H1 (cell line): ENCODE data around the gene SLC38A8. TPM values are rescaled to one million over a fixed set of nuclear protein-coding genes. Genes with fewer than 3 reads are reported as not detected.
A peak's percentile ranks its signal among the peaks of the same experiment; 100 is the strongest.

ENCODE experiments used
- CTCF ChIA-PET: fragments of 300-600 bp; sonication (Branson Sonifier 250); formaldehyde crosslinking; loops from one replicate; lab custom pipeline; 2021; ENCODE audit not compliant: partially characterized antibody; lab: Charles Lee
- POLR2A ChIA-PET: fragments of 300-600 bp; sonication (Branson Sonifier 250); formaldehyde crosslinking; loops from one replicate; lab custom pipeline; 2021; ENCODE audit warnings: inconsistent platforms; ENCODE audit not compliant: partially characterized antibody; lab: Charles Lee
- DNase-seq, 2 experiments: peaks; one replicate each; pipeline versions ENCODE4 v3.0.0 to v3.0.0-alpha.2; 2010 to 2022; ENCODE audit warnings: low spot score in 2 of 2, low read depth in 1 of 2, mixed read lengths in 1 of 2
- FAIRE-seq: peaks from 2 replicates; lab custom pipeline; 2011; peaks lifted over from hg19 to GRCh38; lab: Jason Lieb, UNC
- H2AFZ ChIP-seq: 2 replicates; pipeline ENCODE4 v1.8.1; 2012; ENCODE audit warnings: low read length, inconsistent platforms
- H2AK5ac ChIP-seq: 2 replicates; pipeline ENCODE4 v1.6.1; 2013; ENCODE audit warnings: low read depth, low read length
- H2BK120ac ChIP-seq: replicated peaks from 2 replicates; pipeline ENCODE3; 2013; ENCODE audit warnings: low read depth, low read length, inconsistent platforms
- H2BK12ac ChIP-seq: 2 replicates; pipeline ENCODE4 v1.6.1; 2013; ENCODE audit warnings: low read depth, low read length
- H2BK15ac ChIP-seq: 2 replicates; pipeline ENCODE4 v1.6.1; 2013; ENCODE audit warnings: low read length
- H2BK20ac ChIP-seq: 2 replicates; pipeline ENCODE4 v1.6.1; 2013; ENCODE audit warnings: low read length
- H2BK5ac ChIP-seq: 2 replicates; pipeline ENCODE4 v1.6.1; 2013; ENCODE audit warnings: low read depth, low read length
- H3K14ac ChIP-seq: 2 replicates; pipeline ENCODE4 v1.6.1; 2013; ENCODE audit warnings: inconsistent platforms; ENCODE audit not compliant: insufficient read length
- H3K18ac ChIP-seq: 2 replicates; pipeline ENCODE4 v1.6.1; 2013; ENCODE audit warnings: low read length; ENCODE audit errors: extremely low read depth
- H3K23ac ChIP-seq: 2 replicates; pipeline ENCODE4 v1.6.1; 2013; ENCODE audit warnings: inconsistent platforms; ENCODE audit not compliant: insufficient read length
- H3K23me2 ChIP-seq: 2 replicates; pipeline ENCODE4 v1.6.1; 2013; ENCODE audit warnings: low read depth, low read length
- H3K27ac ChIP-seq: 2 replicates; pipeline ENCODE4 v1.6.1; 2011; ENCODE audit warnings: low read depth, low read length, inconsistent platforms
- H3K27me3 ChIP-seq, 4 experiments: replicated peaks in 1 of 4; 1 replicate in 1 of 4; 2 replicates in 3 of 4; pipeline versions ENCODE4 v1.6.1 to v1.8.1; 2011 to 2013; ENCODE audit warnings: low read length in 3 of 4, mild to moderate bottlenecking in 3 of 4, inconsistent platforms in 2 of 4, mixed read lengths in 2 of 4, moderate library complexity in 1 of 4; ENCODE audit not compliant: control insufficient read depth in 3 of 4, insufficient read depth in 3 of 4; ENCODE audit errors: extremely low read depth in 1 of 4
- H3K36me3 ChIP-seq, 4 experiments: 2 replicates each; pipeline versions ENCODE4 v1.6.1 to v1.8.1; 2011 to 2013; ENCODE audit warnings: mild to moderate bottlenecking in 4 of 4, low read length in 3 of 4, moderate library complexity in 2 of 4, control low read depth in 1 of 4, inconsistent platforms in 1 of 4; ENCODE audit not compliant: insufficient read depth in 4 of 4, control insufficient read depth in 2 of 4
- H3K4ac ChIP-seq: replicated peaks from 2 replicates; pipeline ENCODE3; 2013; ENCODE audit warnings: low read length, low read depth, mixed read lengths, inconsistent platforms; ENCODE audit not compliant: insufficient read length
- H3K4me1 ChIP-seq, 4 experiments: replicated peaks in 1 of 4; 1 replicate in 1 of 4; 2 replicates in 3 of 4; pipeline versions ENCODE4 v1.6.1 to v1.8.1; 2011 to 2013; ENCODE audit warnings: low read length in 3 of 4, inconsistent platforms in 2 of 4, mixed read lengths in 1 of 4; ENCODE audit not compliant: insufficient read depth in 4 of 4, control insufficient read depth in 3 of 4
- H3K4me2 ChIP-seq, 2 experiments: 2 replicates each; pipeline versions ENCODE4 v1.6.1 to v1.8.1; 2011 to 2013; ENCODE audit warnings: low read depth in 2 of 2, low read length in 2 of 2, control low read depth in 1 of 2, inconsistent platforms in 1 of 2, mild to moderate bottlenecking in 1 of 2; ENCODE audit not compliant: insufficient read depth in 1 of 2
- H3K4me3 ChIP-seq, 4 experiments: fragments of 200-600, 300-600 bp in 1 of 4; sonication (generic), shearing (Covaris generic), sonication (Bioruptor Twin) in 1 of 4; 2 replicates each; pipeline versions ENCODE4 v1.5.1 to v1.8.1; 2011 to 2016; ENCODE audit warnings: low read length in 4 of 4, low read depth in 3 of 4, control low read depth in 2 of 4, inconsistent platforms in 2 of 4, mild to moderate bottlenecking in 2 of 4, mixed read lengths in 1 of 4, moderate library complexity in 1 of 4; ENCODE audit not compliant: insufficient read depth in 2 of 4; ENCODE audit errors: extremely low read depth in 1 of 4
- H3K56ac ChIP-seq: replicated peaks from 2 replicates; pipeline ENCODE3; 2013; ENCODE audit warnings: low read depth, mild to moderate bottlenecking, mixed read lengths, low read length, inconsistent platforms; ENCODE audit not compliant: insufficient read length
- H3K79me1 ChIP-seq: 2 replicates; pipeline ENCODE4 v1.6.1; 2013; ENCODE audit warnings: low read depth, low read length, control low read depth
- H3K79me2 ChIP-seq, 2 experiments: 2 replicates each; pipeline versions ENCODE4 v1.6.1 to v1.8.1; 2012 to 2013; ENCODE audit warnings: low read length in 2 of 2, mild to moderate bottlenecking in 2 of 2, inconsistent platforms in 1 of 2; ENCODE audit not compliant: insufficient read depth in 2 of 2, control insufficient read depth in 1 of 2
- H3K9ac ChIP-seq, 4 experiments: replicated peaks in 1 of 4; 1 replicate in 1 of 4; 2 replicates in 3 of 4; pipeline versions ENCODE4 v1.6.1 to v1.8.1; 2011 to 2013; ENCODE audit warnings: low read depth in 3 of 4, low read length in 3 of 4, control low read depth in 2 of 4, mild to moderate bottlenecking in 2 of 4, moderate library complexity in 2 of 4, inconsistent platforms in 1 of 4; ENCODE audit errors: extremely low read depth in 1 of 4
- H3K9me3 ChIP-seq, 2 experiments: 2 replicates each; pipeline versions ENCODE4 v1.6.1 to v1.8.1; 2012 to 2013; ENCODE audit warnings: mild to moderate bottlenecking in 2 of 2, moderate library complexity in 2 of 2, control low read depth in 1 of 2, inconsistent platforms in 1 of 2, low read depth in 1 of 2, low read length in 1 of 2, mixed read lengths in 1 of 2; ENCODE audit not compliant: insufficient read depth in 2 of 2
- H4K20me1 ChIP-seq, 2 experiments: replicated peaks in 1 of 2; 2 replicates each; pipeline versions ENCODE3 to v1.8.1; 2011 to 2013; ENCODE audit warnings: inconsistent platforms in 2 of 2, low read length in 2 of 2, mild to moderate bottlenecking in 1 of 2; ENCODE audit not compliant: insufficient read depth in 2 of 2, control insufficient read depth in 1 of 2
- H4K5ac ChIP-seq: 2 replicates; pipeline ENCODE4 v1.6.1; 2013; ENCODE audit warnings: low read length, low read depth, mixed read lengths, inconsistent platforms; ENCODE audit not compliant: insufficient read length
- H4K8ac ChIP-seq: 2 replicates; pipeline ENCODE4 v1.8.0; 2013; ENCODE audit warnings: mild to moderate bottlenecking, moderate library complexity, low read length, inconsistent platforms; ENCODE audit not compliant: insufficient read depth; ENCODE audit errors: extremely low read depth
- H4K91ac ChIP-seq: replicated peaks from 2 replicates; pipeline ENCODE3; 2013; ENCODE audit warnings: low read length, mixed read lengths, inconsistent platforms; ENCODE audit not compliant: insufficient read length
- CEBPB ChIP-seq: IDR thresholded peaks from 2 replicates; pipeline ENCODE4 v1.6.1; 2012; ENCODE audit warnings: low read depth, low read length
- EGR1 ChIP-seq: IDR thresholded peaks from 2 replicates; pipeline ENCODE4 v1.6.1; 2011; ENCODE audit warnings: low read depth, low read length, borderline replicate concordance
- EP300 ChIP-seq, 2 experiments: IDR thresholded peaks; 1 replicate in 1 of 2; 2 replicates in 1 of 2; pipeline ENCODE4 v1.6.1; 2011 to 2012; ENCODE audit warnings: low read depth in 2 of 2, low read length in 2 of 2, mild to moderate bottlenecking in 2 of 2, borderline replicate concordance in 1 of 2, inconsistent platforms in 1 of 2, moderate library complexity in 1 of 2
- HDAC6 ChIP-seq: IDR thresholded peaks from one replicate; pipeline ENCODE4 v1.7.1; 2012; ENCODE audit warnings: low read depth, mild to moderate bottlenecking, inconsistent platforms, low read length, moderate library complexity
- JUND ChIP-seq: IDR thresholded peaks from 2 replicates; pipeline ENCODE4 v1.6.1; 2011; ENCODE audit warnings: mild to moderate bottlenecking, improper control_type of control experiment, low read length
- MAFK ChIP-seq: IDR thresholded peaks from 2 replicates; pipeline ENCODE4 v1.6.1; 2012; ENCODE audit warnings: low read depth, mild to moderate bottlenecking, improper control_type of control experiment, low read length
- NANOG ChIP-seq: IDR thresholded peaks from 2 replicates; pipeline ENCODE4 v1.6.1; 2011; ENCODE audit warnings: low read length, low read depth, mild to moderate bottlenecking, inconsistent platforms; ENCODE audit not compliant: insufficient read depth, poor library complexity, severe bottlenecking
- RAD21 ChIP-seq, 2 experiments: IDR thresholded peaks in 1 of 2; conservative IDR thresholded peaks in 1 of 2; 2 replicates each; pipeline ENCODE4 v1.6.1; 2011; ENCODE audit warnings: low read depth in 2 of 2, low read length in 2 of 2, improper control_type of control experiment in 1 of 2, inconsistent platforms in 1 of 2, mild to moderate bottlenecking in 1 of 2, moderate library complexity in 1 of 2
- TAF7 ChIP-seq: optimal IDR thresholded peaks from 2 replicates; pipeline ENCODE3; 2011; ENCODE audit warnings: low read depth, mild to moderate bottlenecking, inconsistent platforms, low read length, moderate library complexity, borderline replicate concordance
- USF2 ChIP-seq: IDR thresholded peaks from 2 replicates; pipeline ENCODE4 v1.6.1; 2011; ENCODE audit warnings: low read length, improper control_type of control experiment
- WGBS, 2 experiments: shearing (Covaris generic) in 1 of 2; methylation state at CpG; one replicate each; pipeline versions ENCODE4 v1.1.6 to v1.1.7; 2013 to 2015; ENCODE audit warnings: low lambda C conversion rate in 2 of 2, mixed read lengths in 2 of 2, inconsistent platforms in 1 of 2, low coverage in 1 of 2, missing lambda C conversion rate in 1 of 2; ENCODE audit not compliant: insufficient replicate concordance in 2 of 2, insufficient coverage in 1 of 2, insufficient read length in 1 of 2; ENCODE audit errors: extremely low coverage in 1 of 2, missing lambda C conversion rate in 1 of 2; 5-methylcytosine and 5-hydroxymethylcytosine counted together
- polyA plus RNA-seq, 7 experiments: library from polyadenylated mRNA; depleted of rRNA in 3 of 7; stranded (reverse) in 5 of 7; unstranded in 2 of 7; fragments of >200 nt in 5 of 7; fragments of 200-250 nt in 2 of 7; gene quantifications; 1 replicate in 5 of 7; 2 replicates in 1 of 7; 4 replicates in 1 of 7; pipeline versions ENCODE4 v1.2.1 to v1.2.3, GENCODE V29; 2011 to 2013; ENCODE audit warnings: missing spikeins in 2 of 7, mixed read lengths in 2 of 7
- total RNA-seq: library from RNA; stranded (reverse); fragmentation: NEBNext Ultra II Directional; extraction: Animal tissue kit (Norgen Biotek cat#: 25700); gene quantifications from 2 replicates; pipeline ENCODE4 v1.2.1, GENCODE V29; 2021

The SLC38A8 gene
- total and polyA plus RNA-seq, 2 of the 8 experiments (the other 6 are each of a cell fraction or from before 2014, with no cell fraction given) = 0.08 TPM; not detected in 1

GRCh38 chr16:84000989-84001642 is 41.5 kb downstream of the SLC38A8 start:
- ChIA-PET POLR2A (no interaction called here), CTCF (interaction anchor here (0.6 to 3.0 kb wide), 13 partner anchors 8 to 74 kb away, joined by 3 to 10 read pairs (median 5); partner anchors contain the start of gene SLC38A8)
- Histone ChIP-seq H3K9me3 (no peaks in the 10 kb centered on the region; a peak in 1 of 4 replicates), H3K27me3 (no peaks in the 10 kb centered on the region; a peak in 1 of 7 replicates), H4K91ac (no peak overlapping the region), H3K23ac (no peak overlapping the region), H2BK5ac (no peak overlapping the region), H4K8ac (no peak overlapping the region; the same call in 1 of the 2 replicates), H2BK120ac (no peak overlapping the region), H3K9ac (no peak overlapping the region), H2BK20ac (no peak overlapping the region), H2BK15ac (no peak overlapping the region), H3K14ac (no peak overlapping the region), H4K5ac (no peak overlapping the region), H4K20me1 (no peaks in the 10 kb centered on the region), H3K23me2 (no peaks in the 10 kb centered on the region), H3K56ac (no peak overlapping the region), H3K4me2 (no peak overlapping the region), H3K4me3 (no peak overlapping the region), H3K18ac (0 out of 2 replicates have a peak overlapping the region, but pooled peaks have one; percentile 32), H2AFZ (no peak overlapping the region; the same call in 1 of the 2 replicates), H3K4me1 (peaks cover 0 to 2% (median under 1%) of the 10 kb centered on the region in 4 experiments; a peak in 3 of 7 replicates), H3K79me2 (no peaks in the 10 kb centered on the region), H3K27ac (no peak overlapping the region; the same call in 1 of the 2 replicates), H3K4ac (no peak overlapping the region), H3K36me3 (no peaks in the 10 kb centered on the region), H2BK12ac (no peak overlapping the region), H2AK5ac (peak overlapping the region; percentile 24; the same call in 1 of the 2 replicates), H3K79me1 (no peaks in the 10 kb centered on the region)
- 81% methylated on average over 13 of the region's 13 CpGs; no CpG with 5 or more reads in 1 of the 2 experiments for WGBS, 2 experiments
- no peak for FAIRE-seq
- DNase-seq = no peak
- TF ChIP-seq USF2 = no peak
- no peak for TF ChIP-seq MAFK
- no peak for TF ChIP-seq CEBPB
- no peak for TF ChIP-seq JUND
- TF ChIP-seq EP300 (IDR thresholded peaks at IDR 0.05; ENCODE audit: borderline replicate concordance in 1 of 2, low read depth in 2 of 2, low read length in 2 of 2) = no peak
- TF ChIP-seq TAF7 = no peak
- TF ChIP-seq HDAC6 = no peak
- no peak for TF ChIP-seq EGR1
- TF ChIP-seq RAD21 (IDR thresholded peaks at IDR 0.05 in 1 of 2, conservative IDR thresholded peaks at IDR 0.05 in 1 of 2; ENCODE audit: low read depth in 2 of 2, low read length in 2 of 2) = no peak
- no peak for TF ChIP-seq NANOG
